Measurements from ENCODE around the gene AHDC1.
"Not testable (repeated sequence)": the region's sequence is repeated elsewhere in the genome, so short reads cannot be mapped to it uniquely, and the experiment has no call there.

DNA sequence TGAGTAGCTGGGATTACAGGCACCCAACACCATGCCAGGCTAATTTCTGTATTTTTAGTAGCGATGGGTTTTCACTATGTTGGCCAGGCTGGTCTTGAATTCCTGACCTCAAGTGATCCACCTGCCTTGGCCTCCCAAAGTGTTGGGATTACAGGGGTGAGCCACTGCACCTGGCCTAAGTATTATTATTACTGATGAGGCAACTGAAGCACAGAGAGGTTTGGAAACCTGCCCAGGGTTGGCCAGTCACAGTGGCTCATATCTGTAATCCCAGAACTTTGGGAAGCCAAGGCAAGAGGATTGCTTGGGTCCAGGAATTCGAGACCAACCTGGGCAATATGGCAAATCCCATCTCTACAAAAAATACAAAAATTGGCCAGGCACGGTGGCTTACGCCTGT lies 23.8 kb upstream of the AHDC1 start:
- TF ChIP-seq POLR2A (IDR thresholded peaks at IDR 0.05; ENCODE audit: low read depth, low read length); BRCA1 (IDR thresholded peaks at IDR 0.05; ENCODE audit: low read depth, low read length); FOS (IDR thresholded peaks at IDR 0.05; ENCODE audit: borderline replicate concordance, extremely low read depth, insufficient read length); ZNF274 (IDR thresholded peaks at IDR 0.05; ENCODE audit: insufficient read depth, insufficient read length); USF2 (IDR thresholded peaks at IDR 0.05; ENCODE audit: borderline replicate concordance, low read depth, low read length): not testable (repeated sequence)
- TF ChIP-seq, protein P1, sequence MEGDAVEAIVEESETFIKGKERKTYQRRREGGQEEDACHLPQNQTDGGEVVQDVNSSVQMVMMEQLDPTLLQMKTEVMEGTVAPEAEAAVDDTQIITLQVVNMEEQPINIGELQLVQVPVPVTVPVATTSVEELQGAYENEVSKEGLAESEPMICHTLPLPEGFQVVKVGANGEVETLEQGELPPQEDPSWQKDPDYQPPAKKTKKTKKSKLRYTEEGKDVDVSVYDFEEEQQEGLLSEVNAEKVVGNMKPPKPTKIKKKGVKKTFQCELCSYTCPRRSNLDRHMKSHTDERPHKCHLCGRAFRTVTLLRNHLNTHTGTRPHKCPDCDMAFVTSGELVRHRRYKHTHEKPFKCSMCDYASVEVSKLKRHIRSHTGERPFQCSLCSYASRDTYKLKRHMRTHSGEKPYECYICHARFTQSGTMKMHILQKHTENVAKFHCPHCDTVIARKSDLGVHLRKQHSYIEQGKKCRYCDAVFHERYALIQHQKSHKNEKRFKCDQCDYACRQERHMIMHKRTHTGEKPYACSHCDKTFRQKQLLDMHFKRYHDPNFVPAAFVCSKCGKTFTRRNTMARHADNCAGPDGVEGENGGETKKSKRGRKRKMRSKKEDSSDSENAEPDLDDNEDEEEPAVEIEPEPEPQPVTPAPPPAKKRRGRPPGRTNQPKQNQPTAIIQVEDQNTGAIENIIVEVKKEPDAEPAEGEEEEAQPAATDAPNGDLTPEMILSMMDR (IDR thresholded peaks at IDR 0.05 in 2 of 3, conservative IDR thresholded peaks at IDR 0.05 in 1 of 3; ENCODE audit: control insufficient read depth in 2 of 3, extremely low read depth in 1 of 3, insufficient read depth in 1 of 3, low read depth in 3 of 3, low read length in 3 of 3) = not testable (repeated sequence)
